ENCODE data around the gene CORO6.
A peak's percentile ranks its signal among the peaks of the same experiment; 100 is the strongest.

CORO6 gene

GRCh38 chr17:29567554-29568330, 55.0 kb downstream of the CORO6 start:
- TF ChIP-seq MAX (IDR thresholded peaks at IDR 0.05) (peak; percentile 68), USF1 (IDR thresholded peaks at IDR 0.05) (no peak)

DNA sequence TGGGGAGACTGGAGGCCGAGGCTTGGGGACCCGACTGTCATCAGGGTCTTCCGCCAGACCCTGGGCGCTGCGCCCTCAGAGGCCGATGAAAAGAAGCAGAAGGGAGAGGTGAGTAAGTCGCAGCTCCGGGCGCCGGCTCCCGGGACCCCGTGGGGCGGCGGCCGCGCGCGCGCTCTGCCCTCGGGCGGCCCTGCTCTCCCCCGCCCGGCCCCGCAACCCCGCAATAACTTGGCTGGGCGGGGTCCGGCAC, 55.5 kb downstream of the CORO6 start:
- no peak for TF ChIP-seq EP300 (IDR thresholded peaks at IDR 0.05; ENCODE audit: borderline replicate concordance)
- TF ChIP-seq ZBTB7A (IDR thresholded peaks at IDR 0.05; ENCODE audit: low read depth), result peak; percentile 19; the same call in 1 of the 2 replicates

DNA sequence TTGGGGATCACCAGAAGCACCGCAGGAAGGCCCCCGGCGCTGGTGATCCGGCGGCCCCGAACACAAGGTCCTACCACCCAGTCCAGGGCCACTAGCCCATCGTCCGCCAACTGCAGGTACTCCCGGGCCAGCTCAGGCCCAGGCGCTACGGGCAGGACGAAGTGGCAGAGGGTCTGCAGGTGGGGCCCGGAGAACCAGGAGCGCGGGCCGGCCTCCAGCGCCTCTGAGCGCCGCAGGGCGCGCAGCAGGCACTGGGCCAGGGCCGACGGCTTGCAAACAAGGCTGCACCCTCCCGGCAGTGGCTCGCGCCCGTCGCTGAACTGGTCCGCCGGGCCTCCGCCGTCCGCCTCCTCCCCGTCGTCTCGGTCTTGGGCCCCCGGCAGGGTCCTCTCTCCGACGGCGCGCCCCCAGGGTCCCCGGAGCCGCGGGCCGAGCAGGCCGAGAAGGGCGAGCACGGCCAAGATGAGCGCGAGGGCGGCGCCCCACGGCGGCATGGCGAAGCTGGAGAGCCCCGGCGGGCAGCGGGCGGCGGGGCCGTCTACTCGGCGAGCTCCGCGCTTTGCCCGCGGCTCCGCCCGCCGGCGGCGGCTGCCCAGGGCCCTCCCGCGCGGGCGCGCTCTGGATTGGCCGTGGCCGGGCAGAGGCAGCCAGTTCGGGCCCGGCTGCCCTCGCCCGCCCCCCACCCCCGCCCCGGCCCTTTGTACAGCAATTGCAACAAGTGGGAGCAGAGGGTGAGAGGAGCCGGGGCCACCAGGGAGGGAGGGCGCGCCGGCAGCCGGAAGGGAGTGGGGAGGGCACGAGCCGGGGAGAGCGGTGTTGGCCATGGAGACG, 56.0 kb downstream of the CORO6 start, which contains the start of gene ABHD15:
ABHD15 (minus strand) TSS at position 565 of the 831 bp plus-strand sequence; CDS start at position 494, 71 bp downstream.
- TF ChIP-seq RAD21 (IDR thresholded peaks at IDR 0.05; ENCODE audit: low read depth) (no peak), TAF1 (IDR thresholded peaks at IDR 0.05; ENCODE audit: low read depth) (peak; percentile 39; the same call in 1 of the 2 replicates), NFIC (IDR thresholded peaks at IDR 0.05) (peak; percentile 66; the same call in 1 of the 2 replicates), TEAD4 (IDR thresholded peaks at IDR 0.05) (no peak), EGR1 (IDR thresholded peaks at IDR 0.05) (no peak), USF1 (IDR thresholded peaks at IDR 0.05) (no peak), EP300 (IDR thresholded peaks at IDR 0.05; ENCODE audit: borderline replicate concordance) (no peak), ZBTB7A (IDR thresholded peaks at IDR 0.05; ENCODE audit: low read depth) (peak; percentile 15; the same call in 1 of the 2 replicates), MAX (IDR thresholded peaks at IDR 0.05) (peak; percentile 40), YY1 (IDR thresholded peaks at IDR 0.05; ENCODE audit: low read depth) (no peak), TCF12 (IDR thresholded peaks at IDR 0.05; ENCODE audit: low read depth) (no peak), FOXM1 (IDR thresholded peaks at IDR 0.05; ENCODE audit: borderline replicate concordance, low read depth) (no peak), CREB1 (IDR thresholded peaks at IDR 0.05; ENCODE audit: low read depth) (no peak), CEBPB (IDR thresholded peaks at IDR 0.05) (no peak)
- TF ChIP-seq, protein P1, sequence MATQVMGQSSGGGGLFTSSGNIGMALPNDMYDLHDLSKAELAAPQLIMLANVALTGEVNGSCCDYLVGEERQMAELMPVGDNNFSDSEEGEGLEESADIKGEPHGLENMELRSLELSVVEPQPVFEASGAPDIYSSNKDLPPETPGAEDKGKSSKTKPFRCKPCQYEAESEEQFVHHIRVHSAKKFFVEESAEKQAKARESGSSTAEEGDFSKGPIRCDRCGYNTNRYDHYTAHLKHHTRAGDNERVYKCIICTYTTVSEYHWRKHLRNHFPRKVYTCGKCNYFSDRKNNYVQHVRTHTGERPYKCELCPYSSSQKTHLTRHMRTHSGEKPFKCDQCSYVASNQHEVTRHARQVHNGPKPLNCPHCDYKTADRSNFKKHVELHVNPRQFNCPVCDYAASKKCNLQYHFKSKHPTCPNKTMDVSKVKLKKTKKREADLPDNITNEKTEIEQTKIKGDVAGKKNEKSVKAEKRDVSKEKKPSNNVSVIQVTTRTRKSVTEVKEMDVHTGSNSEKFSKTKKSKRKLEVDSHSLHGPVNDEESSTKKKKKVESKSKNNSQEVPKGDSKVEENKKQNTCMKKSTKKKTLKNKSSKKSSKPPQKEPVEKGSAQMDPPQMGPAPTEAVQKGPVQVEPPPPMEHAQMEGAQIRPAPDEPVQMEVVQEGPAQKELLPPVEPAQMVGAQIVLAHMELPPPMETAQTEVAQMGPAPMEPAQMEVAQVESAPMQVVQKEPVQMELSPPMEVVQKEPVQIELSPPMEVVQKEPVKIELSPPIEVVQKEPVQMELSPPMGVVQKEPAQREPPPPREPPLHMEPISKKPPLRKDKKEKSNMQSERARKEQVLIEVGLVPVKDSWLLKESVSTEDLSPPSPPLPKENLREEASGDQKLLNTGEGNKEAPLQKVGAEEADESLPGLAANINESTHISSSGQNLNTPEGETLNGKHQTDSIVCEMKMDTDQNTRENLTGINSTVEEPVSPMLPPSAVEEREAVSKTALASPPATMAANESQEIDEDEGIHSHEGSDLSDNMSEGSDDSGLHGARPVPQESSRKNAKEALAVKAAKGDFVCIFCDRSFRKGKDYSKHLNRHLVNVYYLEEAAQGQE (IDR thresholded peaks at IDR 0.05; ENCODE audit: low read depth), result no peak

DNA sequence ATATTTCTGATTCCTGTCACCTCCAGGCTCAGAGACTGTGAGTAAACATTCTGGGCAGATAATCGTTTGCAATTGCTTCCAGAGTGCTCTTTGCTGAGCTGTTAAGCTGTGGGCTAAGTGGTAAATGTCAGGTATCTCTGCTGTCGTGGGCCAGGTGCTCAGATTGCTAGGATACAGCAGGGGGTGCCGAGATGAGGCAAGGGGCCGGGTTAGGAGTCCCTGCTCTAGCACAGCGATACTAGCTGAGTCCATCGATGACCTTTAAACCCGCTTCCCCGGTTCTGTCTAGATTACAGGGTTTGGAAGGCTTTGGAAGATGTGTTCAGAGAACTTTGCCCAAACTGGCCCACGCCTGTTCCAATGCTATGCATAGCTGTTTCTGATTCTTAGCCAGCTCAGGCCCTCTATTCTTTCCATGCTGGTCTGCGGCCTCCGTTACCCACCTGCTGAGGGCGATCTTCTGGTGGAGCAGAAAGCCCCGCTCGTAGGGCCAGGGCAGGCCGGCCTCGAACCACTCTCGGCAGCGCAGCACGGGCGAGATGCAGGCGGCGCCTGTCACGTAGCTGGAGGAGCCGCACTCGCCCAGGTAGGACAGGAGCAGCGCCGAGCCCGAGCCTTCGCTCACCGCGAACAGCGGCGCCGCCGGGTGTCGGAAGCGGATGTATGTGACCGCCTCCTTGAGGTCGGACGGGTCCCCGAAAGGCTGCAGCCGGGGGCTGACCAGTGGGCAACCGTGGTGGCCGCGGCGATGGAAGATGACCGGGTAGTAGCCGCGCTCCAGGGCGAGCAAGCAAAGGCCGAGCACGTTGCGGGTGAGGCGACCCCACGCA, 56.9 kb downstream of the CORO6 start:
- no peak for TF ChIP-seq TCF12 (IDR thresholded peaks at IDR 0.05; ENCODE audit: low read depth)
- TF ChIP-seq YY1 (IDR thresholded peaks at IDR 0.05; ENCODE audit: low read depth), result no peak
- no peak for TF ChIP-seq CEBPB (IDR thresholded peaks at IDR 0.05)
- no peak for TF ChIP-seq NFIC (IDR thresholded peaks at IDR 0.05)
- TF ChIP-seq FOXM1 (IDR thresholded peaks at IDR 0.05; ENCODE audit: borderline replicate concordance, low read depth), result no peak
- TF ChIP-seq CREB1 (IDR thresholded peaks at IDR 0.05; ENCODE audit: low read depth), result no peak
- TF ChIP-seq EGR1 (IDR thresholded peaks at IDR 0.05), result no peak
- TF ChIP-seq, protein P1 (IDR thresholded peaks at IDR 0.05; ENCODE audit: low read depth), result no peak
- no peak for TF ChIP-seq TEAD4 (IDR thresholded peaks at IDR 0.05)
- TF ChIP-seq USF1 (IDR thresholded peaks at IDR 0.05), result no peak

All from Ishikawa (cell line).